GM21447 (cell line): ENCODE results near the gene SPEF2.
A peak's percentile ranks its signal among the peaks of the same experiment; 100 is the strongest.

Experiments
- ATAC-seq: cut with Tn5 transposase; IDR thresholded peaks from one replicate; pipeline ENCODE4 v1.9.1; 2021; ENCODE audit not compliant: unreplicated experiment

Gene SPEF2, protein sequence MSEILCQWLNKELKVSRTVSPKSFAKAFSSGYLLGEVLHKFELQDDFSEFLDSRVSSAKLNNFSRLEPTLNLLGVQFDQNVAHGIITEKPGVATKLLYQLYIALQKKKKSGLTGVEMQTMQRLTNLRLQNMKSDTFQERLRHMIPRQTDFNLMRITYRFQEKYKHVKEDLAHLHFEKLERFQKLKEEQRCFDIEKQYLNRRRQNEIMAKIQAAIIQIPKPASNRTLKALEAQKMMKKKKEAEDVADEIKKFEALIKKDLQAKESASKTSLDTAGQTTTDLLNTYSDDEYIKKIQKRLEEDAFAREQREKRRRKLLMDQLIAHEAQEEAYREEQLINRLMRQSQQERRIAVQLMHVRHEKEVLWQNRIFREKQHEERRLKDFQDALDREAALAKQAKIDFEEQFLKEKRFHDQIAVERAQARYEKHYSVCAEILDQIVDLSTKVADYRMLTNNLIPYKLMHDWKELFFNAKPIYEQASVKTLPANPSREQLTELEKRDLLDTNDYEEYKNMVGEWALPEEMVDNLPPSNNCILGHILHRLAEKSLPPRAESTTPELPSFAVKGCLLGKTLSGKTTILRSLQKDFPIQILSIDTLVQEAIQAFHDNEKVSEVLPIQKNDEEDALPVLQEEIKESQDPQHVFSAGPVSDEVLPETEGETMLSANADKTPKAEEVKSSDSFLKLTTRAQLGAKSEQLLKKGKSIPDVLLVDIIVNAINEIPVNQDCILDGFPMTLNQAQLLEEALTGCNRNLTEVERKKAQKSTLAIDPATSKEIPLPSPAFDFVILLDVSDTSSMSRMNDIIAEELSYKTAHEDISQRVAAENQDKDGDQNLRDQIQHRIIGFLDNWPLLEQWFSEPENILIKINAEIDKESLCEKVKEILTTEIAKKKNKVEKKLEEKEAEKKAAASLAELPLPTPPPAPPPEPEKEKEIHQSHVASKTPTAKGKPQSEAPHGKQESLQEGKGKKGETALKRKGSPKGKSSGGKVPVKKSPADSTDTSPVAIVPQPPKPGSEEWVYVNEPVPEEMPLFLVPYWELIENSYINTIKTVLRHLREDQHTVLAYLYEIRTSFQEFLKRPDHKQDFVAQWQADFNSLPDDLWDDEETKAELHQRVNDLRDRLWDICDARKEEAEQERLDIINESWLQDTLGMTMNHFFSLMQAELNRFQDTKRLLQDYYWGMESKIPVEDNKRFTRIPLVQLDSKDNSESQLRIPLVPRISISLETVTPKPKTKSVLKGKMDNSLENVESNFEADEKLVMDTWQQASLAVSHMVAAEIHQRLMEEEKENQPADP (N-terminal part only)

GRCh38 chr5:35617435-35618303, at the start of gene SPEF2:
Gene SPEF2, plus strand, starts transcription at chr5:35617863. Its CDS starts 135 bp downstream, at chr5:35617998.
- peak; percentile 74 for ATAC-seq

GRCh38 chr5:35575578-35575977, 42.1 kb upstream of the SPEF2 start:
- ATAC-seq = no peak

DNA sequence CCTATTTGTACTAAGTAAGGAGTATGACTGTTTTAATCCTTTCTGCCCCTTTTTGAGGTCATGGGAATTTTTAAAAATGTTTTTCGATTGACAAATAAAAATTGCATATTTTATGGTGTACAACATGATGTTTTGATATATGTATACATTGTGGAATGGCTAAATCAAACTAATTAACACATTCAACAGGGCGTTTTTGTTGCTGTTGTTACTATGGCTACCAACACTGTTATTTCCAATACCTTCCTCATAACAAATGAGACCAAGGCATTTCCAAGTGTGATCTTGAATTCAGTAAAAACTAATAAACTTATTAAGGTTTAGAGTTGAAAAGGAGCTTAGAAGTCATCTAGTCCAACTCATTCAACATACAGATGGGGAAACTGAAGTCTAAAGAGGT, 30.2 kb upstream of the SPEF2 start:
- no peak for ATAC-seq

GRCh38 chr5:35593338-35593737, 24.3 kb upstream of the SPEF2 start:
- ATAC-seq = no peak

DNA sequence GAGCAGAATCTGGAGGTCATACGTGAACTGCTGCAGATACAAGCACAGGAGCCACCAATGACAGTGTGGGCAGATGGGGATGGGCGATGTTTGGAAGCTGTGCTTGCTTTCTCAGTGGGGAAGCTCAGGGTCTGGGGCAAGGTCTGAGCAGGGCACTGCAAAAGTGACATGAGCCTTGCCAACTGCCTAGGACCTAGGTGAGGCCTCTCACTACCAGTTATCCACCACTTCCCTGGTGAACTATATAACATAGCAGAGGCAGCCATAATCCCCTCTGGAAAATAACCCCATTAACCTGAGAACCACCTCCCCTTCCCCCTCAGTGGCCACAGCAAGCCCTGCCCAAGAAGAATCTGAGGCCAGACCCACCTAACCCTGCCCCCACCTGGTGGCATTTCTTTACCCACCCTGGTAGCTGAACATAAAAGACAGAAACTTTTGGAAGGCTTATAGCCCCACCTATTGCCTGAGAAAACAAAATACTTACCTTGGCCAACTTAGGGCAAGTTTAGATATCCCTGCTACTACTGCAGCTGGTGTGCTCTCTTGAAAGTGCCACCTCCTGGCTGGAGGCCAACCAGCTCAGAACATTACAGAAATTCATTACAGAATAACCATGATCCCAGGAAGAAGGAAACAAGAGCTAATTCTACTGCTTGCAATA, 18.8 kb upstream of the SPEF2 start:
- ATAC-seq = no peak

- ATAC-seq = no peak
These were observed 17.1 kb upstream of the SPEF2 start for GRCh38 chr5:35600591-35600990.

DNA sequence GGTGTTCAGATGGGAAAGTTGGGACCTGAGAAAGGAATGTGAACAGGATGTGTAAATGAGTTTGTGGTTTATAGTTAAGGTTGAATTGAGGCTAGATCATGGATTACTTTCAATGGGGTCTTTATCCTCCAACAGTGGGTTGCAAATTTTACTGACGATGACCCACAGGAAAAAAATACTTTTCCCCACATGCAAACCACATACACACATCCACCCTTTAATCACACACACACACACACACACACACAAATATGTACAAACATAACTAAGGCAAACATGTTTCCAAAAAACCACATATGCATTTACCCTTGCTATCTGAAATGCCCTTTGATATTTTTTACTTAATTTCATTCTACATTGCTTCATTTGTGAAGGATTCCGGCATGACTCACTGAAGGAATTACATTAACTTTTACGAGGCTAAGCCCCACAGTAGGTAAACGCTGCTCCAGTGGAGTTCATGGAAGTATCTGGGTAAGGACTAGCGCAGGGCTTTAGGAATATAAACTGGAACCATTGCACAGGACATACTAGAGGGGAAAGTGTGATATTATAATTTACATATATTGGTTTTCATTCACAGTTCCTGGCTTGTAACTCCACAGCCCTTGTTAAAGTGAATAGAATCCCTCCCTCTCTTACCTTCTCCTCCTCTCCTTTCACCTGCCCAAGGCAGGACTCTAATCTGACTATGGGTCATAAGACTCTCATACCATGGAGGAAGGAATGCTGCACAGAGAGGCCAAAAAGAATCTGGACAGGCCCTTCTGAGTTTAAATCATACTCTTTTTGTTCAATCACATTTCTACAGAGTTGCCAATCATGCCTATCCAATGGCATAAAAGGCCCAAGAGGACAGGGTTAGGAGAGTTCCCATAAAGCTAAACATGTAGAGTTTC, 8.5 kb upstream of the SPEF2 start:
- no peak for ATAC-seq

DNA sequence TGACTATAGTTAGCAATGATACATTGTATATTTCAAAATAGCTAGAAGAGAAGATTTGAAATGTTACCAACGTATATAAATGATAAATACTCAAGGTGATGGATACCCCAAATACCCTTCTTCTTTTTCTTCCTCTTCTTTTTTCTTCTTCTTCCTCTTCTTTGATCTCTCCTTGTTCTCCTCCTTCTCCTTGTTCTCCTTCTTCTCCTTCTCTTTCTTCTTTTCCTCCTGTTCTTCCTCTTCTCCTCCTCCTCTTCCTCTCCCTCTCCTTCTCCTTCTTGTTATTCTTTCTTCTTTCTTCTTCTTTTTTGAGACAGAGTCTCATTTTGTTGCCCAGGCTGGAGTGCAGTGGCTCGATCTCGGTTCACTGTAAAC, 616 bp upstream of the SPEF2 start:
- ATAC-seq = no peak

GRCh38 chr5:35618304-35618636, 607 bp downstream of the SPEF2 start:
- no peak for ATAC-seq

- no peak for ATAC-seq
These were observed 1.1 kb downstream of the SPEF2 start for GRCh38 chr5:35618781-35619180.

- ATAC-seq = no peak
These were observed 5.3 kb downstream of the SPEF2 start for GRCh38 chr5:35622974-35623373.

DNA sequence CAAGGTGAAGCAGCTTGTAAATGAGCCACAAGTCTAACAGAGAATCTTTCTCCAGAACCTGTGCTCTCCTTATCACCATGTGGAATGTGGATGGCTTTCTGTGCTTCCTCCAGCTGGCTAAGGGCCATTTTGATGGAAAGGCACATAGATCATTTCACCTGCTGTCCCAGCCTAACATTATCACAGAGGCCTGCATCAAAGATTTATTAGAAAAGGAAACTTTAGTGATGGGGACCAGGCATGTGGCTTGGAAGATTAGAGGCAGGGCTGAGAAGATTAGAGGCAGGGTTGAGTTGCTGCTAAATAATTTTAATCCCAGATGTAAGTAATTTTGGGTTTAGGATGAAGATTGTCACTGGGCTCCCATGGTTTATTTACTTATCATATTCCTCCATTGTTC, 6.3 kb downstream of the SPEF2 start:
- ATAC-seq = no peak

DNA sequence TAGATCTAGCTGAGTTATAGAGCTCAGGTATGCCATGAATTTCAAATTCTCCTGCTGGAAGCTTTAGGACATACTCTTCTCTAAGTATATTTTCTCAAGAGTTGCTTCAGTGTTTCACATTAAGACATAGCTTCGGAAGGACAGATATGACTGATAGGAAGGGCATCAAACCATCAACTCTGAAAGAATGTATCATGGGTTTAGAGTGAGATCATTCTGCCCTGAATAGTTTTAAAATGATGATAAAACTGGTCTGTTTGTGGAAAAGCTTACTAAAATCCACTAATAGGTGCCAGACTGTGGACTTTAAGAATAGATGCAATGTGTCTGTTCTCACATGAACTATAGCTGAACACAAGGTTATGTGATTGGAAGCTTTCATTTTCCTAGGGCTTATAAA, 8.4 kb downstream of the SPEF2 start:
- no peak for ATAC-seq

- no peak for ATAC-seq
These were observed 8.9 kb downstream of the SPEF2 start for GRCh38 chr5:35626553-35626952.

DNA sequence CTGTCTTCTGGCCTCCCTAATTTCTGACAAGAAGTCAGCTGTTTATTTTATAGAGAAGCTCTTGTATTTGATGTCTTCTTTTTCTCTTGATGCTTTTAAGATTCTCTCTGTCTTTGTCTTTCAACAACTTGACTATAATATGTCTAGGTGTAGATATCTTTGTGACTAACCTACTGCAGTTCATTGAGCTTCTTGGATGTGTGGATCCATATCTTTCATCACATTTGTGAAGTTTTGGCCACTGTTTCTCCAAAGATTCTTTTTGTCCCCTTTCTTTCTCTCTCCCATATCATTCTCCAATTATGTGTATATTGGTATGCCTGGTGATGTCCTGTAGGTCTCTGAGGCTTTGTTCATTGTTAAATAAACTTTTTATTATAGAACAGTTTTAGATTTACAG, 16.7 kb downstream of the SPEF2 start:
- ATAC-seq = no peak

- ATAC-seq = no peak
These were observed 23.0 kb downstream of the SPEF2 start for GRCh38 chr5:35640623-35641022.

DNA sequence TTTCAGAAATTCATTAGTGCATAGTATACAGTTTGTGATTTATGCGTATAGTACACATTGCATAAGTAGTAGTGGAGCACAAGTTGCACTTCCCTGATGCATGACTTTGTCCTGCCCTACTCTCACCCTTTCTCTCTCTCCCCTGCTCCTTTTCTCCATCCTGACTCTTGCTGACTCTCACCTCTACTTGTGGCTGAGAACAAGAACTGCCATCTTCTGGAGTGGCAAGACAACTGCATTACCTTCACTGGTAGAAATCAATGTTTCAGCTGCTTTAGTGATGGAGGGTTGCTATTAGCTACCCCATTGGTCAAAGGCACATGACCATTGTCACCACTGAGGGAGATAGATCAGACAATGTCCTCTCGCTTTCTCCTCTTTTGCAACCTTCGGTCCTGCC, 26.9 kb downstream of the SPEF2 start:
- no peak for ATAC-seq

DNA sequence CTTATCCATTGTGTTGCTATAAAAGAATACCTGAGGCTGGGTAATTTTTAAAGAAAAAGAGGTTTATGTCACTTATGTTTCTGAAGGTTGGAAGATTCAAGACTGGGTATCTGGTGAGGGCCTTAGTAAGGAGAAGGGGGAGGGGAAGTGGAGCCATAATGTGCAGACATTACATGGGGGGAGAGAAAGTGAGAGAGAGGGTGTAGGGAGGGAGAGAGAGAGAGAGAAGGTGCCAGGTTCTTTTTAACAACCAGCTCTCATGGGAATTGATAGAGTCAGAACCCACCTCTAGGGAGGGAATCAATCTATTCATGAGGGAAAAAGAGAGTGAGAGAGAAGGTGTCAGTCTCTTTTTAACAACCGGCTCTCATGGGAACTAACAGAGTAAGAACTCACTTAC, 29.5 kb downstream of the SPEF2 start:
- no peak for ATAC-seq

DNA sequence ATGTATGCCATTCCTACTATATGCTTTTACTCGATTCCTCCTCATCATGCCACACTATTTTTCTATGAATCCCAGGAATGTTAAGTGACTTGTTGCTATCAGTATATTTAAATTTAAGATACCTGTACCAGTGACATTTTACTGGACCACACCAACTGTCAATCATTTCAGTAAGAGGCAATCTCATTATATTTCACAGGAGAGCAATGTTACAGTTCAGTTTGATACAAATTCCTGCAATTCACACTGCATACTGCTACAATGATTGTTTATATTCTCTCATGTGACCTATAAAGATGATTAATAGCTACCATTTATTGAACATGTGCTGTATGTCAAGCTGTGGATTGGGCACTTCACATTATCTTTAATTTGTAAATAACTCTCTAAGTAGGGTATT, 30.0 kb downstream of the SPEF2 start:
- ATAC-seq = no peak
